SK-N-SH (cell line): ENCODE measurements around the gene CAMK2N2. TPM values are rescaled to one million over a fixed set of nuclear protein-coding genes. Genes with fewer than 3 reads are reported as not detected.

Source experiments
- CTCF ChIA-PET: fragments of 300-600, 350-600 bp; formaldehyde crosslinking; extraction: SDS; loops from one replicate; lab custom pipeline; 2021; lab: Yijun Ruan, JAX
- POLR2A ChIA-PET: fragments of 350-600 bp; sonication (Branson Sonifier 250); formaldehyde crosslinking; extraction: SDS; loops from one replicate; lab custom pipeline; 2020; ENCODE audit warnings: antibody characterized with exemption, inconsistent platforms; lab: Yijun Ruan, JAX
- DNase-seq: peaks from one replicate; pipeline ENCODE4 v3.0.0; 2012
- H2AFZ ChIP-seq: fragments of 200-600 bp; sonication (generic); 2 replicates; pipeline ENCODE4 v1.8.1; 2016; ENCODE audit warnings: antibody characterized with exemption, mild to moderate bottlenecking, low read depth
- H3F3A ChIP-seq: fragments of 200-600 bp; sonication (generic); replicated peaks from 2 replicates; pipeline ENCODE3; 2016; ENCODE audit warnings: antibody characterized with exemption, mild to moderate bottlenecking; ENCODE audit not compliant: insufficient read depth
- H3K27ac ChIP-seq, 2 experiments: fragments of 200-500 bp in 1 of 2; fragments of 200-600 bp in 1 of 2; sonication (Bioruptor generic) in 1 of 2; sonication (generic), shearing (Covaris generic) in 1 of 2; 2 replicates each; pipeline versions ENCODE4 v1.5.1 to v1.6.1; 2014 to 2016; ENCODE audit warnings: low read depth in 2 of 2, inconsistent platforms in 1 of 2, low read length in 1 of 2, mild to moderate bottlenecking in 1 of 2, mixed read lengths in 1 of 2
- H3K27me3 ChIP-seq: fragments of 200-600 bp; sonication (generic), shearing (Covaris generic); 2 replicates; pipeline ENCODE4 v1.6.1; 2016; ENCODE audit warnings: mixed run types; ENCODE audit not compliant: insufficient read depth
- H3K36me3 ChIP-seq, 2 experiments: fragments of 200-500 bp in 1 of 2; fragments of 200-600 bp in 1 of 2; sonication (Bioruptor generic) in 1 of 2; sonication (generic) in 1 of 2; replicated peaks in 1 of 2; 2 replicates each; pipeline versions ENCODE3 to v1.5.1; 2014 to 2016; ENCODE audit warnings: low read length in 1 of 2, mild to moderate bottlenecking in 1 of 2; ENCODE audit not compliant: insufficient read depth in 2 of 2, control insufficient read depth in 1 of 2
- H3K4me1 ChIP-seq, 2 experiments: fragments of 200-500 bp in 1 of 2; fragments of 200-600 bp in 1 of 2; sonication (Bioruptor generic) in 1 of 2; sonication (generic), shearing (Covaris generic) in 1 of 2; 2 replicates each; pipeline versions ENCODE4 v1.5.1 to v1.6.1; 2014 to 2016; ENCODE audit warnings: low read depth in 1 of 2, low read length in 1 of 2, mixed run types in 1 of 2; ENCODE audit not compliant: insufficient read depth in 2 of 2, control insufficient read depth in 1 of 2
- H3K4me2 ChIP-seq: fragments of 200-600 bp; sonication (generic), shearing (Covaris generic); 2 replicates; pipeline ENCODE4 v1.6.1; 2017; ENCODE audit warnings: mixed run types
- H3K4me3 ChIP-seq, 2 experiments: fragments of 200-500 bp in 1 of 2; fragments of 200-600 bp in 1 of 2; sonication (Bioruptor generic) in 1 of 2; sonication (generic), shearing (Covaris generic) in 1 of 2; 2 replicates each; pipeline versions ENCODE4 v1.5.1 to v1.8.1; 2014 to 2016; ENCODE audit warnings: low read depth in 2 of 2, inconsistent platforms in 1 of 2, low read length in 1 of 2, mild to moderate bottlenecking in 1 of 2, mixed read lengths in 1 of 2, moderate library complexity in 1 of 2
- H3K79me2 ChIP-seq: fragments of 200-600 bp; sonication (generic); 2 replicates; pipeline ENCODE4 v1.8.1; 2017; ENCODE audit warnings: mild to moderate bottlenecking; ENCODE audit not compliant: insufficient read depth
- H3K9ac ChIP-seq: fragments of 200-600 bp; sonication (generic); 2 replicates; pipeline ENCODE4 v1.6.1; 2017; ENCODE audit warnings: mixed run types
- H3K9me2 ChIP-seq: fragments of 200-600 bp; sonication (generic); 2 replicates; pipeline ENCODE4 v1.6.1; 2017; ENCODE audit warnings: mixed run types
- H3K9me3 ChIP-seq: fragments of 200-600 bp; sonication (generic); 2 replicates; pipeline ENCODE4 v1.6.1; 2017; ENCODE audit warnings: mixed run types, mild to moderate bottlenecking, moderate library complexity
- H4K20me1 ChIP-seq: fragments of 200-600 bp; sonication (generic); 2 replicates; pipeline ENCODE4 v1.6.1; 2017; ENCODE audit warnings: mild to moderate bottlenecking, mixed run types; ENCODE audit not compliant: insufficient read depth
- CHD2 ChIP-seq: fragments of 150-350 bp; IDR thresholded peaks from 2 replicates; pipeline ENCODE4 v1.6.1; 2018; ENCODE audit warnings: low read length; ENCODE audit not compliant: partially characterized antibody
- EP300 ChIP-seq, 2 experiments: IDR thresholded peaks; 2 replicates each; pipeline versions ENCODE4 v1.4.0 to v1.6.1; 2012; ENCODE audit warnings: borderline replicate concordance in 1 of 2, low read depth in 1 of 2, low read length in 1 of 2
- FOSL2 ChIP-seq: IDR thresholded peaks from 2 replicates; pipeline ENCODE4 v1.4.0; 2012; ENCODE audit warnings: low read depth, mild to moderate bottlenecking, moderate library complexity, borderline replicate concordance
- FOXM1 ChIP-seq: IDR thresholded peaks from 2 replicates; pipeline ENCODE4 v1.4.0; 2012; ENCODE audit warnings: low read depth, mild to moderate bottlenecking
- GABPA ChIP-seq: IDR thresholded peaks from 2 replicates; pipeline ENCODE4 v1.4.0; 2012; ENCODE audit warnings: low read depth, mild to moderate bottlenecking
- MXI1 ChIP-seq: IDR thresholded peaks from 2 replicates; pipeline ENCODE4 v1.6.1; 2012; ENCODE audit warnings: mild to moderate bottlenecking, low read depth, low read length, improper control_type of control experiment
- PBX3 ChIP-seq: IDR thresholded peaks from 2 replicates; pipeline ENCODE4; 2012
- RAD21 ChIP-seq: IDR thresholded peaks from 2 replicates; pipeline ENCODE4 v1.6.1; 2012; ENCODE audit warnings: mild to moderate bottlenecking, low read length
- RXRA ChIP-seq: IDR thresholded peaks from 2 replicates; pipeline ENCODE4 v1.4.0; 2012; ENCODE audit warnings: low read depth, mild to moderate bottlenecking, borderline replicate concordance
- SIN3A ChIP-seq: IDR thresholded peaks from 2 replicates; pipeline ENCODE4 v1.6.1; 2012; ENCODE audit warnings: low read depth, mild to moderate bottlenecking, low read length, moderate library complexity, borderline replicate concordance
- SMC3 ChIP-seq: IDR thresholded peaks from 2 replicates; pipeline ENCODE4 v1.6.1; 2012; ENCODE audit warnings: low read depth, low read length, improper control_type of control experiment
- TAF1 ChIP-seq: IDR thresholded peaks from 2 replicates; pipeline ENCODE4 v1.6.1; 2012; ENCODE audit warnings: low read depth, mild to moderate bottlenecking, low read length, moderate library complexity, borderline replicate concordance
- TCF12 ChIP-seq: IDR thresholded peaks from 2 replicates; pipeline ENCODE4 v1.4.0; 2012
- TEAD4 ChIP-seq: IDR thresholded peaks from 2 replicates; pipeline ENCODE4 v1.4.0; 2012; ENCODE audit warnings: mild to moderate bottlenecking, borderline replicate concordance; ENCODE audit not compliant: insufficient read depth
- YY1 ChIP-seq: IDR thresholded peaks from 2 replicates; pipeline ENCODE4 v1.4.0; 2012; ENCODE audit warnings: low read depth, mild to moderate bottlenecking
- WGBS: methylation state at CpG from one replicate; pipeline ENCODE4 v1.1.6; 2017; ENCODE audit warnings: low lambda C conversion rate; 5-methylcytosine and 5-hydroxymethylcytosine counted together
- polyA plus RNA-seq, 3 experiments: library from polyadenylated mRNA; depleted of rRNA; stranded (reverse); fragments of >200 nt; gene quantifications; 2 replicates each; pipeline ENCODE4 v1.2.3, GENCODE V29; 2012
- TF ChIP-seq, protein P1 (sequence below): IDR thresholded peaks from 2 replicates; pipeline ENCODE4 v1.4.0; 2012; ENCODE audit warnings: low read depth
- TF ChIP-seq, protein P2 (sequence below): fragments of 200-600 bp; sonication (generic); IDR thresholded peaks from 2 replicates; pipeline ENCODE4 v1.6.1; 2017; ENCODE audit warnings: antibody characterized with exemption, mild to moderate bottlenecking, moderate library complexity

CAMK2N2 gene
- polyA plus RNA-seq, 1 of the 3 experiments (the other 2 are of a cell fraction): 2.2 TPM

- no peaks in the 10 kb centered on the region for H3K9me3 ChIP-seq
- H4K20me1 ChIP-seq: no peaks in the 10 kb centered on the region
- H3K4me1 ChIP-seq: peaks cover 0 to 3% of the 10 kb centered on the region in 2 experiments; a peak in 2 of 4 replicates
- 2% methylated on average over 22 of the region's 54 CpGs for WGBS
- peak within 1 kb of the TSS; percentile 82 for H3K9ac ChIP-seq
- no peaks in the 10 kb centered on the region for H3K9me2 ChIP-seq
- H3K79me2 ChIP-seq: peaks cover 22% of the 10 kb centered on the region
- H3K27ac ChIP-seq: peak within 1 kb of the TSS; percentile 88 to 94
- POLR2A ChIA-PET: interaction anchor here (0.8 kb wide), 1 partner anchor 73 kb away, joined by 3 read pairs; no protein-coding TSS in a partner anchor
- peaks cover 10% of the 10 kb centered on the region for H3F3A ChIP-seq
- peak within 1 kb of the TSS; percentile 99 for H2AFZ ChIP-seq
- no peaks in the 10 kb centered on the region for H3K27me3 ChIP-seq
- TF ChIP-seq TAF1 (peak; percentile 59; the same call in 1 of the 2 replicates), TCF12 (peak; percentile 40), PBX3 (no peak), SMC3 (peak; percentile 22; the same call in 1 of the 2 replicates), CHD2 (peak; percentile 65), SIN3A (peak; percentile 94), YY1 (peak; percentile 60; the same call in 1 of the 2 replicates), EP300 (IDR thresholded peaks at IDR 0.05; ENCODE audit: borderline replicate concordance in 1 of 2, low read depth in 1 of 2, low read length in 1 of 2) (no peak), TEAD4 (no peak), MXI1 (peak; percentile 100), GABPA (peak; percentile 81), RAD21 (peak; percentile 49), FOXM1 (no peak), FOSL2 (no peak), RXRA (no peak)
- TF ChIP-seq, protein P1, sequence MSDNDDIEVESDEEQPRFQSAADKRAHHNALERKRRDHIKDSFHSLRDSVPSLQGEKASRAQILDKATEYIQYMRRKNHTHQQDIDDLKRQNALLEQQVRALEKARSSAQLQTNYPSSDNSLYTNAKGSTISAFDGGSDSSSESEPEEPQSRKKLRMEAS: peak; percentile 99
- TF ChIP-seq, protein P2, sequence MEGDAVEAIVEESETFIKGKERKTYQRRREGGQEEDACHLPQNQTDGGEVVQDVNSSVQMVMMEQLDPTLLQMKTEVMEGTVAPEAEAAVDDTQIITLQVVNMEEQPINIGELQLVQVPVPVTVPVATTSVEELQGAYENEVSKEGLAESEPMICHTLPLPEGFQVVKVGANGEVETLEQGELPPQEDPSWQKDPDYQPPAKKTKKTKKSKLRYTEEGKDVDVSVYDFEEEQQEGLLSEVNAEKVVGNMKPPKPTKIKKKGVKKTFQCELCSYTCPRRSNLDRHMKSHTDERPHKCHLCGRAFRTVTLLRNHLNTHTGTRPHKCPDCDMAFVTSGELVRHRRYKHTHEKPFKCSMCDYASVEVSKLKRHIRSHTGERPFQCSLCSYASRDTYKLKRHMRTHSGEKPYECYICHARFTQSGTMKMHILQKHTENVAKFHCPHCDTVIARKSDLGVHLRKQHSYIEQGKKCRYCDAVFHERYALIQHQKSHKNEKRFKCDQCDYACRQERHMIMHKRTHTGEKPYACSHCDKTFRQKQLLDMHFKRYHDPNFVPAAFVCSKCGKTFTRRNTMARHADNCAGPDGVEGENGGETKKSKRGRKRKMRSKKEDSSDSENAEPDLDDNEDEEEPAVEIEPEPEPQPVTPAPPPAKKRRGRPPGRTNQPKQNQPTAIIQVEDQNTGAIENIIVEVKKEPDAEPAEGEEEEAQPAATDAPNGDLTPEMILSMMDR: peak; percentile 56
- CTCF ChIA-PET: interaction anchor here (0.6 to 3.4 kb wide), 60 partner anchors 9 to 559 kb away, joined by 3 to 30 read pairs (median 5); partner anchors contain the start of genes ABCF3, AP2M1, CAMK2N2 and EIF2B5
- peak; percentile 94 for DNase-seq
- peaks cover 4 to 12% of the 10 kb centered on the region in 2 experiments for H3K36me3 ChIP-seq
- peak within 1 kb of the TSS; percentile 94 to 97 for H3K4me3 ChIP-seq
- peak within 1 kb of the TSS; percentile 100 for H3K4me2 ChIP-seq
These were observed 11.8 kb downstream of the CAMK2N2 start, which contains the start of gene EEF1AKMT4 for GRCh38 chr3:184249412-184250166. TSS of gene EEF1AKMT4 (plus strand) at chr3:184249672. CDS start at chr3:184249695, 23 bp downstream.
